GM06990 (cell line): ENCODE measurements around the gene AUNIP.

ENCODE experiments used
- DNase-seq: peaks from one replicate; pipeline ENCODE4 v3.0.0-alpha.2; 2011; ENCODE audit not compliant: insufficient read length; ENCODE audit errors: extremely low read depth
- H3K27me3 ChIP-seq: replicated peaks from 2 replicates; pipeline ENCODE4 v1.6.0; 2011; ENCODE audit warnings: low read length; ENCODE audit not compliant: control insufficient read depth, insufficient read depth
- H3K36me3 ChIP-seq: 2 replicates; pipeline ENCODE4 v1.5.1; 2011; ENCODE audit warnings: low read length; ENCODE audit not compliant: control insufficient read depth, insufficient read depth
- H3K4me3 ChIP-seq: replicated peaks from 2 replicates; pipeline ENCODE4 v1.5.1; 2011; ENCODE audit warnings: low read depth, mild to moderate bottlenecking, control low read depth, low read length
- TF ChIP-seq, protein P1 (sequence below): IDR thresholded peaks from 2 replicates; pipeline ENCODE4 v1.5.1; 2011; ENCODE audit warnings: low read length, control low read depth, mild to moderate bottlenecking, inconsistent platforms; ENCODE audit not compliant: insufficient read depth, poor library complexity, severe bottlenecking

The AUNIP gene

DNA sequence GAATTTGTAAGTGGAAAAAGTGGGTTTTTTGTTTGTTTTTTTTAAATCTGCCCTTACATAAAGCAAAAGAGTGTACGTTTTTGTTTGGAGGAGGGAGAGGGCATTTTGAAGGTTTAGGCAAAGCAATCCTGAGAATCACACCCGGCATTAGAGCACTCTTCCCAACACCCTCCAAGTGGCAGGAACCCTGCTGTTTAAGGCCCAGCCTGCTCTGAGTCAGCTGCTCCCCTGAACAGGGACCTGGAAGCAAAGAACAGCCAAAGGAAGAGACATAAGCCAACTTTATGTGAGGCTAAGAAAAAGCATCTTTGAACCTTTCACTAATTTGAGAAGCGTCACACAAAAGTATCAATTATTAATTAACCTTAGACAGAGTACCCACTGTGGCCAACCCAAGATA, 22.6 kb downstream of the AUNIP start:
- peaks cover 11% of the 10 kb centered on the region for H3K36me3 ChIP-seq
- H3K27me3 ChIP-seq, result no peaks in the 10 kb centered on the region
- TF ChIP-seq, protein P1, sequence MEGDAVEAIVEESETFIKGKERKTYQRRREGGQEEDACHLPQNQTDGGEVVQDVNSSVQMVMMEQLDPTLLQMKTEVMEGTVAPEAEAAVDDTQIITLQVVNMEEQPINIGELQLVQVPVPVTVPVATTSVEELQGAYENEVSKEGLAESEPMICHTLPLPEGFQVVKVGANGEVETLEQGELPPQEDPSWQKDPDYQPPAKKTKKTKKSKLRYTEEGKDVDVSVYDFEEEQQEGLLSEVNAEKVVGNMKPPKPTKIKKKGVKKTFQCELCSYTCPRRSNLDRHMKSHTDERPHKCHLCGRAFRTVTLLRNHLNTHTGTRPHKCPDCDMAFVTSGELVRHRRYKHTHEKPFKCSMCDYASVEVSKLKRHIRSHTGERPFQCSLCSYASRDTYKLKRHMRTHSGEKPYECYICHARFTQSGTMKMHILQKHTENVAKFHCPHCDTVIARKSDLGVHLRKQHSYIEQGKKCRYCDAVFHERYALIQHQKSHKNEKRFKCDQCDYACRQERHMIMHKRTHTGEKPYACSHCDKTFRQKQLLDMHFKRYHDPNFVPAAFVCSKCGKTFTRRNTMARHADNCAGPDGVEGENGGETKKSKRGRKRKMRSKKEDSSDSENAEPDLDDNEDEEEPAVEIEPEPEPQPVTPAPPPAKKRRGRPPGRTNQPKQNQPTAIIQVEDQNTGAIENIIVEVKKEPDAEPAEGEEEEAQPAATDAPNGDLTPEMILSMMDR, result no peak
- H3K4me3 ChIP-seq, result no peak overlapping the region
- DNase-seq, result no peak

DNA sequence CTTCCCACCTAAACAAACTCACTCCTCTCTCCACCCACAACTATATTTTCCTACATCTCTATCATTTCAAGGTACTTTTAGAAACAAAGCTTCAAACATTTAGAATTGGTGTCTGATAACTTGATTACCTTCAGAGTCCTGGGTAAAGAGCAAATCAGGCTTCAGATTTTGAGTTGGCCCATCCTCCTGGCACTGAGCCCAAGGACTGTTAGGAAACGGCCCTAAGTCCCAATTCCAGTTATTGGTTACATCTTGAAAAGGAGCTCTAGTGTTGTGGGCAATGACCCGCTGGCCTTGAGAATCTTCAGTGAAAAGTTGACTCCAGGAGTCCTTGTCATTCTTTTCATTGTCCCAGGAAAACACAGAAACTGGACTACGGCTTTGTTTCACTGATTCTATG, 24.4 kb downstream of the AUNIP start:
- peaks cover 18% of the 10 kb centered on the region for H3K36me3 ChIP-seq
- H3K4me3 ChIP-seq, result no peak overlapping the region
- TF ChIP-seq, protein P1, result no peak
- no peak for DNase-seq
- no peaks in the 10 kb centered on the region for H3K27me3 ChIP-seq

DNA sequence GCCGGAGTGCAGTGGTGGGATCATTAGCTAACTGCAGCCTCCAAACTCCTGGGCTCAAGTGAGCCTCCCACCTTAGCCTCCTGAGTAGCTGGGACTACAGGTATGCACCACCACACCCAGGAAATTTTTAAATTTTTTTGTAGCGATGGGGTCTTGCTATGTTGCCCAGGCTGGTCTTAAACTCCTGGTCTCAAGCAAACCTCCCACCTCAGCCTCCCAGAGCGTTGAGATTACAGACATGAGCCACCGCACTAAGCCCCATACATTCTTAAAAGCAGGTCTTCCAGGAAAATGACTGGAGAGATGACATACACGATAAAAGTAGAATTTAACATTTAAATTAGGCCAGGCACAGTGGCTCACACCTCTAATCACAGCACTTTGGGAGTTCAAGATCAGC, 26.1 kb downstream of the AUNIP start:
- H3K4me3 ChIP-seq, result no peak overlapping the region
- no peak for DNase-seq
- peaks cover 26% of the 10 kb centered on the region for H3K36me3 ChIP-seq
- no peaks in the 10 kb centered on the region for H3K27me3 ChIP-seq
- TF ChIP-seq, protein P1, result no peak

DNA sequence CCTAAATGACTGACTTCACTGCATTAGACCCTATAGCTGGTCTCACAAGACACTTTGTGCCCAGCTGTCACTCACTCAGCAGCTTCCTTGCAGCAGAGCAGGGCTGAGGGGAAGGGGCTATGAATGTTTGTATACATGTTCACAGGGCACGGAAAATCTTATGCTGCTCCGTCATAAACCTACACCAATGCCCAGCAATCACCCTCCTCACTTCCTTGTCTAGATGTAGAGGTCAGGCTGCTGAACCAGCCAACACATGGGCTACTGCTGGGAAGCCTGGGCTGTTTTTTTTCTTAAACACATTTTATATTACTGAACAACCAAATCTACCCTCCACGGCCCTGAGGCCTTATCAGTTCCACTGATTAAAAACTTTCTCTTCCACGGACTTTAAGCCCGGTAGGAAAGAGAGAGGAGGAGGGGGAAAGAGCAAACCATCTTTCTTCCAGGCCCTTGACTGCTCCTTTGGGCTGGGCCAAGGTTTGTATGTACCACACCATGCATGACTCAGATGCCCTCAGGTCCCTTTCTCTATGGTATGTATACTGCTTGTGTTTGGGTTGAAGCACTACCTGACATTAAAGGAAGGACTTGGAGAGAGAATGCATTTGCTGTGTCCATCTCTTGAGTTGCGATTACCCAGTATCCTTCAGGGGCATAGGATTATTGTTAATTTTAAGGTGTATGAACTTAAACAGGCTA, 26.8 kb downstream of the AUNIP start:
- TF ChIP-seq, protein P1, result no peak
- Histone ChIP-seq H3K27me3 (no peaks in the 10 kb centered on the region), H3K4me3 (no peak overlapping the region), H3K36me3 (peaks cover 26% of the 10 kb centered on the region)
- DNase-seq, result no peak

DNA sequence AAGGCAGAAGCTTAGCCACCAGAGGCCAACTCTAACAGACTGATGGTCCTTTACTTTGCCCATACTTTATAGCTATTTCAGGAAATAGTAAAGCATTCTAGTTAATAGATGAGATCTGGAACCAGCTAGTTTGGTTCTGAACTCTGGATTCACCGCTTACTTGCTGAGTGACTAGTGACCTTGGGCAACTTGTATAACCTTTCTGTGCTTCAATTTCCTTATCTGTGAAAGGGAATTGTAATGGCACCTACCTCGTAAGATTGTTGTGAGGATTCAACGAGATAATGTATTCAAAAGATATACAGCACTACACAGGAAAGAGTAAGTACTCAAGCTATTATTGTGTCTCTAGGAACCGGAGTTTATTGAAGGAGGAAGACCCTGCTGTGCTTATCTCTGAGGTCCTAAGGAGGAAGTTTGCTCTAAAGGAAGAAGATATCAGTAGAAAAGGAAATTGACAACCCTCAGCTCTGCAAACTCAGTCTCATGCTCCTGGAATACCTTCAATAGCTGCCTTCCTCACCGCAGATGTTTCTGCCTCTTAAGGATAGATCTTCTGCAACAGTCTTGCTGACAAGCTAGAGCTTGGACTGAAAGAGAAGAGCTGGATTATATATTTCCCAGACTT, 27.6 kb downstream of the AUNIP start:
- TF ChIP-seq, protein P1, result no peak
- no peak for DNase-seq
- no peaks in the 10 kb centered on the region for H3K27me3 ChIP-seq
- H3K4me3 ChIP-seq, result no peak overlapping the region
- H3K36me3 ChIP-seq, result peaks cover 26% of the 10 kb centered on the region

DNA sequence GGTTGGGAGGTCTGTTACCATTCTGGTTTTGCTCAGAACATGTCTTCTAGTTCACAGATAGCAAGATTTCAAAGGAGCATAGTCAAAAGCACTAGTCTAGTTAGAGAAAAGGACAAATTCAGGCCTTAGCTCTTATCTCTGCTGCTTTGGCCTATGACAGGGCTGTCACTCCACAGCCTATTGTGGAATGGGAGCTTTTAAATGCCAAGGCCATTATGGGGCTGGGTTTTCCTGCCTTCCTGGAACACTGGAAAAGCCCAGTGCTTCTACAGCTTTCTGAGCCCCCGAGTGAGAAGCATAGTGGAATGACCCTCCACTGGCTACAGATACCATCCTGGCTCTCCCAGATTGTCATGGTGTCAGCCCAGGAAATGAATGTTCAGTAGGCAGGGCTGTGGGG, 30.2 kb downstream of the AUNIP start:
- no peaks in the 10 kb centered on the region for H3K27me3 ChIP-seq
- TF ChIP-seq, protein P1, result no peak
- H3K4me3 ChIP-seq, result no peak overlapping the region
- no peak for DNase-seq
- peaks cover 25% of the 10 kb centered on the region for H3K36me3 ChIP-seq
